Measurements from ENCODE around the gene REEP6. TPM values are rescaled to one million over a fixed set of nuclear protein-coding genes. Genes with fewer than 3 reads are reported as not detected.
"Not testable (repeated sequence)": the region's sequence is repeated elsewhere in the genome, so short reads cannot be mapped to it uniquely, and the experiment has no call there.

The REEP6 gene
- total and polyA plus RNA-seq, 7 donors, result 0.33 to 5.6 (median 2.0) TPM; not detected in 1

- intact Hi-C loops (cut with DNase I), result no loop called here
- WGBS, 2 donors, result 85 to 87% methylated on average over 31 of the region's 31 CpGs
- Histone ChIP-seq H3K4me3 (no peak overlapping the region), H3K4me1 (peaks cover 0 to 43% (median 40%) of the 10 kb centered on the region in 4 donors), H3K9me3 (no peaks in the 10 kb centered on the region), H3K36me3 (peaks cover 0 to 19% (median 0%) of the 10 kb centered on the region in 4 donors), H3K27me3 (peaks cover 35 to 71% (median 51%) of the 10 kb centered on the region in 3 donors), H3K27ac (no peak overlapping the region)
- TF ChIP-seq EP300 (IDR thresholded peaks at IDR 0.05) (no peak), POLR2AphosphoS5 (IDR thresholded peaks at IDR 0.05) (no peak), CTCF (IDR thresholded peaks at IDR 0.05) (no peak), POLR2A (IDR thresholded peaks at IDR 0.05) (no peak)
- DNase-seq, result no peak
These were observed 16.8 kb upstream of the REEP6 start for GRCh38 chr19:1474011-1474764.

GRCh38 chr19:1474765-1475351 is 16.1 kb upstream of the REEP6 start:
- peaks cover 0 to 45% (median 37%) of the 10 kb centered on the region in 4 donors for H3K4me1 ChIP-seq
- peaks cover 0 to 19% (median 0%) of the 10 kb centered on the region in 4 donors for H3K36me3 ChIP-seq
- TF ChIP-seq CTCF (IDR thresholded peaks at IDR 0.05) (no peak), EP300 (IDR thresholded peaks at IDR 0.05) (no peak), POLR2AphosphoS5 (IDR thresholded peaks at IDR 0.05) (no peak), POLR2A (IDR thresholded peaks at IDR 0.05) (no peak)
- intact Hi-C loops (cut with DNase I), result no loop called here
- H3K9me3 ChIP-seq, result no peaks in the 10 kb centered on the region
- WGBS, 2 donors, result 92 to 94% methylated on average over 26 of the region's 26 CpGs
- H3K27ac ChIP-seq, result no peak overlapping the region
- H3K4me3 ChIP-seq, result no peak overlapping the region
- H3K27me3 ChIP-seq, result peaks cover 28 to 65% (median 48%) of the 10 kb centered on the region in 3 donors
- no peak for DNase-seq

- intact Hi-C loops (cut with DNase I), result no loop called here
- H3K36me3 ChIP-seq, result peaks cover 0 to 19% (median 0%) of the 10 kb centered on the region in 4 donors
- peaks cover 18 to 54% (median 37%) of the 10 kb centered on the region in 3 donors for H3K27me3 ChIP-seq
- H3K9me3 ChIP-seq, result no peaks in the 10 kb centered on the region
- H3K4me3 ChIP-seq, result no peak overlapping the region
- H3K27ac ChIP-seq, result no peak overlapping the region
- no peak for DNase-seq
- 93 to 95% methylated on average over 31 of the region's 31 CpGs for WGBS, 2 donors
- peaks cover 0 to 35% (median 27%) of the 10 kb centered on the region in 4 donors for H3K4me1 ChIP-seq
- TF ChIP-seq CTCF (IDR thresholded peaks at IDR 0.05) (no peak), POLR2A (IDR thresholded peaks at IDR 0.05) (no peak), EP300 (IDR thresholded peaks at IDR 0.05) (no peak), POLR2AphosphoS5 (IDR thresholded peaks at IDR 0.05) (no peak)
These were observed 15.1 kb upstream of the REEP6 start for GRCh38 chr19:1475751-1476437.

- H3K4me1 ChIP-seq, result peaks cover 0 to 23% (median 18%) of the 10 kb centered on the region in 4 donors
- H3K4me3 ChIP-seq; DNase-seq; H3K27ac ChIP-seq; H3K9me3 ChIP-seq; intact Hi-C loops (cut with DNase I): not testable (repeated sequence)
- 88 to 95% methylated on average over 9 of the region's 9 CpGs for WGBS, 2 donors
- peaks cover 6 to 43% (median 26%) of the 10 kb centered on the region in 3 donors for H3K27me3 ChIP-seq
- peaks cover 0 to 19% (median 0%) of the 10 kb centered on the region in 4 donors for H3K36me3 ChIP-seq
These were observed 13.9 kb upstream of the REEP6 start for GRCh38 chr19:1477056-1477455.
